ENCODE data around the gene EGR2. TPM values are rescaled to one million over a fixed set of nuclear protein-coding genes. Genes with fewer than 3 reads are reported as not detected.
A peak's percentile ranks its signal among the peaks of the same experiment; 100 is the strongest.

The EGR2 gene
- total and polyA plus RNA-seq, 8 donors, result 0.42 to 2.7 (median 0.65) TPM

DNA sequence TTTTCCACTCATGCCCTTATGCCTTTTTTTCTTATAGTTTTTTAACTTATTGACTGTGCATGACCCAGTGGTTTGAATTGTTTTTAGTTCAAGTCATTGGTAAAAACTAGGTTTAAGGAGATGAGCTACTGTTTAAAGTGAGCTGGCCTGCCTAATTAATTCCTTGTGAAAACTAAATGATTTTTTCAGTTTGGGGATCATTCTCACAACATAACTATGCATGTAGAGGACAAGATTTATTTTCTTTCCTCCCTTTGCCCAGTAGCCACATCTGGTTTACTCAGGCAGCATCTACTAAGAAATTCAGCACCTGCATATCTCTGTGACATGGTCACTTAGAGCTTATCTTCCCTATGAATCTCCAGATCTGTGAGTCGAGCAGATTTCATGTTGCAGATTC lies 9.9 kb downstream of the EGR2 start:
- intact Hi-C loops (cut with DNase I), result no loop called here
- FAIRE-seq (no peak), DNase-seq (no peak), ATAC-seq (no peak)
- Histone ChIP-seq H3K4me3 (peak overlapping the region in 3 of 4 donors; percentile 74 to 95 (median 91)), H3K9me3 (no peaks in the 10 kb centered on the region), H3K36me3 (no peaks in the 10 kb centered on the region), H3K27me3 (no peaks in the 10 kb centered on the region), H3K27ac (no peak overlapping the region), H3K4me1 (peaks cover 11 to 28% (median 17%) of the 10 kb centered on the region in 3 donors)
- TF ChIP-seq, protein P1, sequence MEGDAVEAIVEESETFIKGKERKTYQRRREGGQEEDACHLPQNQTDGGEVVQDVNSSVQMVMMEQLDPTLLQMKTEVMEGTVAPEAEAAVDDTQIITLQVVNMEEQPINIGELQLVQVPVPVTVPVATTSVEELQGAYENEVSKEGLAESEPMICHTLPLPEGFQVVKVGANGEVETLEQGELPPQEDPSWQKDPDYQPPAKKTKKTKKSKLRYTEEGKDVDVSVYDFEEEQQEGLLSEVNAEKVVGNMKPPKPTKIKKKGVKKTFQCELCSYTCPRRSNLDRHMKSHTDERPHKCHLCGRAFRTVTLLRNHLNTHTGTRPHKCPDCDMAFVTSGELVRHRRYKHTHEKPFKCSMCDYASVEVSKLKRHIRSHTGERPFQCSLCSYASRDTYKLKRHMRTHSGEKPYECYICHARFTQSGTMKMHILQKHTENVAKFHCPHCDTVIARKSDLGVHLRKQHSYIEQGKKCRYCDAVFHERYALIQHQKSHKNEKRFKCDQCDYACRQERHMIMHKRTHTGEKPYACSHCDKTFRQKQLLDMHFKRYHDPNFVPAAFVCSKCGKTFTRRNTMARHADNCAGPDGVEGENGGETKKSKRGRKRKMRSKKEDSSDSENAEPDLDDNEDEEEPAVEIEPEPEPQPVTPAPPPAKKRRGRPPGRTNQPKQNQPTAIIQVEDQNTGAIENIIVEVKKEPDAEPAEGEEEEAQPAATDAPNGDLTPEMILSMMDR (IDR thresholded peaks at IDR 0.05), result no peak
- WGBS, 2 donors, result 6 to 19% methylated on average over 1 of the region's 1 CpG

DNA sequence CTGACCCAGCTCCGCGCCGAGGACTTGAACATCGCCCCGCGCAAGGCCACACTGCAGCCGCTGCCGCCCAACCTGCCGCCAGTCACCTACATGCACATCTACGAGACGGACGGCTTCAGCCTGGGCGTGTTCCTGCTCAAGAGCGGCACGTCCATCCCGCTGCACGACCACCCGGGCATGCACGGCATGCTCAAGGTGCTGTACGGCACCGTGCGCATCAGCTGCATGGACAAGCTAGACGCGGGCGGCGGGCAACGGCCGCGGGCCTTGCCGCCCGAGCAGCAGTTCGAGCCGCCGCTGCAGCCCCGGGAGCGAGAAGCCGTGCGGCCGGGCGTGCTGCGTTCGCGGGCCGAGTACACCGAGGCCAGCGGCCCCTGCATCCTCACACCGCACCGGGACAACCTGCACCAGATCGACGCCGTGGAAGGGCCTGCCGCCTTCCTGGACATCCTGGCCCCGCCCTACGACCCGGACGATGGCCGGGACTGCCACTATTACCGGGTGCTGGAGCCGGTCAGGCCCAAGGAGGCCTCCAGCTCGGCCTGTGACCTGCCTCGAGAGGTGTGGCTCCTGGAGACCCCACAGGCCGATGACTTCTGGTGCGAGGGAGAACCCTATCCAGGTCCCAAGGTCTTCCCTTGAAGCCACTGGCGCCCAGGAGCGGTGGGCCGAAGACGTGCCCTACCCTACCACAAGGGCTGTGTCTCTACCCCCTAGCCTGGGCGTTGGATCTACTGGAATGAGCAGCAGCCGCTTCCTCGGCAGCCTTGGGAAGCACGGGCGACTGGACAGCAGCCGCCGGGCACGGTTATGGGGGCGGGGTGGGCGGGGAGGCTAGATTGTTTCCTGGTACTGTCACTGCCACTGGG lies 10.7 kb downstream of the EGR2 start:
- TF ChIP-seq, protein P1 (IDR thresholded peaks at IDR 0.05), result no peak

DNA sequence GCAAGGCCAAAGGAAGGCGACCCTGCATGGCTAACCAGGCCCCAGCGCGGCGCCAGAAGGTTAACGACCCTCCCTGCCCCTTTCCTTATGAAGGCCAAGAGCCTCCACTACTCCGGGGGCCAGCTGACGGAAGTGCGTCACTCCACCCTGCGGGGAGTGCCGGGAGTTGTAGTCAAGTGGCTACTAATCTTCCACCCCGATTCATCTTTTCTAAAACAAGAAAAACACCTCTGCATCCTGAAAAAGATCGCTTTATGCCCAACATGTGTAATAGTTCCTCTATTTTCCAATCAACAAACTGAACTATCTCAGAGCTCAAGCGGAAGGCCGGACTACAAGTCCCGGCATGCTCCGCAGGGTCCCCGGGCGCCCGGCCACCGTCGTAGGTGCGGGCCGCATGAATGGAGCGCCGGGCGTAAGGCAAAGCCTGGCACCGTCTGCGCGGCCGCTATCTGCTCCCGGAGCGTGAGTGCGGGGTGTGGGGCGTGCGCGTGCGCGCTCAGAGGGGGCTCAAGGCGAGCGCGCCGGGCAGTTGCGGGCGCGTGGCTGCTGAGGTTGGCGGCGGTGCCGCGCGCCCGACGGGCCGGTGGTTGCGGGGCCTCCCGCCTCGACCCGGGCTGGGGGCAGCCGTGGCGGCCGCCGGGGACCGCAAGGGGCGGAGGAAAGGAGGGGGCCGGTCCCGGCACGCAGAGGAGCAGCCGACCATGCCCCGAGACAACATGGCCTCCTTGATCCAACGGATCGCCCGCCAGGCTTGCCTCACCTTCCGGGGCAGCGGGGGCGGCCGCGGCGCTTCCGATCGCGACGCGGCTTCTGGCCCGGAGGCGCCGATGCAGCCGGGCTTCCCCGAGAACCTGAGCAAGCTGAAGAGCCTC lies 11.6 kb downstream of the EGR2 start, which contains the start of gene ADO:
Gene ADO, plus strand, starts transcription at position 365 of the 875 bp plus-strand sequence. Its CDS starts 340 bp downstream, at position 705.
- Histone ChIP-seq H3K4me1 (peaks cover 11 to 28% (median 17%) of the 10 kb centered on the region in 3 donors), H3K9me3 (no peaks in the 10 kb centered on the region), H3K27ac (peak within 1 kb of the TSS; percentile 77 to 97 (median 92)), H3K4me3 (peak within 1 kb of the TSS; percentile 74 to 95 (median 92)), H3K27me3 (no peaks in the 10 kb centered on the region), H3K36me3 (no peaks in the 10 kb centered on the region)
- WGBS, 2 donors, result 0% methylated on average over 79 to 87 of the region's 87 CpGs
- ATAC-seq (peak; percentile 92 to 95 (median 94)), DNase-seq (peak; percentile 79 to 93 (median 82)), FAIRE-seq (no peak)
- intact Hi-C loops (cut with DNase I), result no loop called here
- TF ChIP-seq, protein P1 (IDR thresholded peaks at IDR 0.05), result no peak

More for the DNA sequence above, 10.7 kb downstream of the EGR2 start:
- no peaks in the 10 kb centered on the region for H3K9me3 ChIP-seq
- peak overlapping the region; percentile 77 to 97 (median 92) for H3K27ac ChIP-seq
- H3K4me3 ChIP-seq, result peak overlapping the region; percentile 74 to 95 (median 92)
- FAIRE-seq (no peak), ATAC-seq (peak; percentile 24 to 53 (median 42)), DNase-seq (peak in 5 of 6 donors; percentile 24 to 84 (median 51))
- no peaks in the 10 kb centered on the region for H3K27me3 ChIP-seq
- no peaks in the 10 kb centered on the region for H3K36me3 ChIP-seq
- whole genome bisulfite sequencing, 2 donors, result 2 to 3% methylated on average over 61 to 77 of the region's 77 CpGs
- intact Hi-C loops (cut with DNase I), result no loop called here
- H3K4me1 ChIP-seq, result peaks cover 11 to 28% (median 17%) of the 10 kb centered on the region in 3 donors

DNA sequence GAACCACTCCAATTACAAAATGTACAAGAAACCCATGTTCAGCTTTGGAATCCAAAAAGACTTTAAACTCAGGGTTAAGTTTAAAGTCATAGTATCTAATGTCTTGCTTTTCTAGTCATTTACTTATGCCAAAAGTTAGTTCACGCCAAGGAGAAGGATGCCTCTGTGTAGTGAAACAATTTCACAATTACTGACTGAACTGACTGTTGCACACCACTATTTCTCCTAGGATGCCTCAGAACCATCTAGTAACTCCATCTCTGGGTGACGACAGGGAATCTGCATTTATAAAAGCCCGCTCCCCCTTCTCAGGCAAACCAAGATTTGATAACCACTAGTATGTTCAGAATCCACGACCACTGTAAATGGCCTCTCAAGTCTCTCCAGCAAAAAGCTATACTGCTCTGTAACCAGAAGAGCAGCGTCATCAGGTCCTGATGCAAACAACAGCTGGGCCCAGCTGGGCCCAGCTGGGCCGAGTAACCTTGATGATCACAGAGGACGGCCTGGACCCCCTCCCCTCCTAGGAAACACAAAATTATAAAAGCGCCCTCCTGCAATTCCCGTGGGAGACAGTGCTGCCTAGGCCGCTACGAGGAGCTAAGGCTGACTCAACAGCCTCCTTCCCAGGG lies 12.3 kb downstream of the EGR2 start:
- intact Hi-C loops (cut with DNase I), result no loop called here
- Histone ChIP-seq H3K4me3 (peak overlapping the region; percentile 74 to 95 (median 92)), H3K36me3 (no peaks in the 10 kb centered on the region), H3K9me3 (no peaks in the 10 kb centered on the region), H3K4me1 (peaks cover 11 to 28% (median 17%) of the 10 kb centered on the region in 3 donors), H3K27me3 (no peaks in the 10 kb centered on the region), H3K27ac (peak overlapping the region; percentile 77 to 97 (median 92))
- ATAC-seq (peak in 2 of 4 donors; percentile 3 to 4), FAIRE-seq (no peak), DNase-seq (no peak)
- TF ChIP-seq, protein P1 (IDR thresholded peaks at IDR 0.05), result no peak
- 37 to 42% methylated on average over 11 of the region's 11 CpGs for WGBS, 2 donors

Data from pancreas (tissue), 10 donors.